ENCODE results near the gene RALGDS.

GRCh38 chr9:133107245-133107722 lies 13.8 kb downstream of the RALGDS start:
- no peak for TF ChIP-seq L3MBTL2 (conservative IDR thresholded peaks at IDR 0.05)
- no peak for TF ChIP-seq SP1 (IDR thresholded peaks at IDR 0.05)

Measured in HEK293T (cell line).